Measurements from ENCODE around the gene ZNF621.

- TF ChIP-seq EP300 (IDR thresholded peaks at IDR 0.05) (no peak), POLR2A (IDR thresholded peaks at IDR 0.05) (no peak)
- TF ChIP-seq, protein P1, sequence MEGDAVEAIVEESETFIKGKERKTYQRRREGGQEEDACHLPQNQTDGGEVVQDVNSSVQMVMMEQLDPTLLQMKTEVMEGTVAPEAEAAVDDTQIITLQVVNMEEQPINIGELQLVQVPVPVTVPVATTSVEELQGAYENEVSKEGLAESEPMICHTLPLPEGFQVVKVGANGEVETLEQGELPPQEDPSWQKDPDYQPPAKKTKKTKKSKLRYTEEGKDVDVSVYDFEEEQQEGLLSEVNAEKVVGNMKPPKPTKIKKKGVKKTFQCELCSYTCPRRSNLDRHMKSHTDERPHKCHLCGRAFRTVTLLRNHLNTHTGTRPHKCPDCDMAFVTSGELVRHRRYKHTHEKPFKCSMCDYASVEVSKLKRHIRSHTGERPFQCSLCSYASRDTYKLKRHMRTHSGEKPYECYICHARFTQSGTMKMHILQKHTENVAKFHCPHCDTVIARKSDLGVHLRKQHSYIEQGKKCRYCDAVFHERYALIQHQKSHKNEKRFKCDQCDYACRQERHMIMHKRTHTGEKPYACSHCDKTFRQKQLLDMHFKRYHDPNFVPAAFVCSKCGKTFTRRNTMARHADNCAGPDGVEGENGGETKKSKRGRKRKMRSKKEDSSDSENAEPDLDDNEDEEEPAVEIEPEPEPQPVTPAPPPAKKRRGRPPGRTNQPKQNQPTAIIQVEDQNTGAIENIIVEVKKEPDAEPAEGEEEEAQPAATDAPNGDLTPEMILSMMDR (IDR thresholded peaks at IDR 0.05), result no peak
These were observed 48.0 kb upstream of the ZNF621 start, which contains the start of gene ZNF619 for GRCh38 chr3:40476478-40477470.
